K562 (cell line): ENCODE results near the gene EMILIN1.

ENCODE experiments used
- EP300 ChIP-seq: IDR thresholded peaks from 2 replicates; pipeline ENCODE4 v1.6.1; 2012; ENCODE audit warnings: low read length, improper control_type of control experiment
- EZH2 ChIP-seq: IDR thresholded peaks from 2 replicates; pipeline ENCODE4 v1.6.1; 2012; ENCODE audit warnings: low read depth, mild to moderate bottlenecking, inconsistent platforms, low read length, borderline replicate concordance
- FIP1L1 ChIP-seq: fragments of 200-400 bp; formaldehyde crosslinking; IDR thresholded peaks from 2 replicates; pipeline ENCODE4 v1.6.1; 2018; ENCODE audit warnings: mild to moderate bottlenecking, low read depth, low read length; ENCODE audit not compliant: poor library complexity, severe bottlenecking
- FOXJ3 ChIP-seq: sonication (generic); formaldehyde crosslinking; IDR thresholded peaks from 2 replicates; pipeline ENCODE4 v1.4.0; 2020; ENCODE audit warnings: mild to moderate bottlenecking, missing genetic modification reagents
- HMGN3 ChIP-seq: IDR thresholded peaks from 2 replicates; pipeline ENCODE4 v1.6.1; 2011; ENCODE audit warnings: borderline replicate concordance, low read depth, mild to moderate bottlenecking, mixed read lengths, low read length; ENCODE audit not compliant: insufficient read length; ENCODE audit errors: extremely low read depth
- HNRNPUL1 ChIP-seq: fragments of 200-400 bp; formaldehyde crosslinking; IDR thresholded peaks from 2 replicates; pipeline ENCODE4 v1.6.1; 2017; ENCODE audit warnings: low read length
- JUND ChIP-seq, 2 experiments: IDR thresholded peaks; 2 replicates in 1 of 2; 3 replicates in 1 of 2; pipeline ENCODE4 v1.6.1; 2011; ENCODE audit warnings: borderline replicate concordance in 2 of 2, low read depth in 2 of 2, low read length in 2 of 2, improper control_type of control experiment in 1 of 2, missing biosample characterization in 1 of 2, missing genetic modification characterization in 1 of 2, missing genetic modification reagents in 1 of 2
- PTBP1 ChIP-seq: fragments of 200-400 bp; formaldehyde crosslinking; IDR thresholded peaks from 2 replicates; pipeline ENCODE4 v1.6.1; 2017; ENCODE audit warnings: low read depth, low read length
- RBM25 ChIP-seq: fragments of 200-400 bp; formaldehyde crosslinking; IDR thresholded peaks from 2 replicates; pipeline ENCODE4 v1.6.1; 2018; ENCODE audit warnings: low read length, low read depth, moderate library complexity; ENCODE audit not compliant: severe bottlenecking
- RFX5 ChIP-seq: IDR thresholded peaks from 2 replicates; pipeline ENCODE4 v1.6.1; 2011; ENCODE audit warnings: low read depth, mild to moderate bottlenecking, improper control_type of control experiment, low read length
- TF ChIP-seq, protein P1 (sequence below), 3 experiments: IDR thresholded peaks in 2 of 3; conservative IDR thresholded peaks in 1 of 3; 2 replicates each; pipeline ENCODE4 v1.5.1; 2011 to 2012; ENCODE audit warnings: low read length in 3 of 3, mild to moderate bottlenecking in 3 of 3, control low read depth in 2 of 3, improper control_type of control experiment in 1 of 3, inconsistent platforms in 1 of 3, low read depth in 1 of 3, mixed read lengths in 1 of 3, moderate library complexity in 1 of 3; ENCODE audit not compliant: insufficient read depth in 2 of 3
- TF ChIP-seq, protein P2 (sequence below): fragments of 250-450 bp; sonication (Bioruptor Pico); IDR thresholded peaks from 2 replicates; pipeline ENCODE4 v1.5.0; 2020; ENCODE audit warnings: mild to moderate bottlenecking

DNA sequence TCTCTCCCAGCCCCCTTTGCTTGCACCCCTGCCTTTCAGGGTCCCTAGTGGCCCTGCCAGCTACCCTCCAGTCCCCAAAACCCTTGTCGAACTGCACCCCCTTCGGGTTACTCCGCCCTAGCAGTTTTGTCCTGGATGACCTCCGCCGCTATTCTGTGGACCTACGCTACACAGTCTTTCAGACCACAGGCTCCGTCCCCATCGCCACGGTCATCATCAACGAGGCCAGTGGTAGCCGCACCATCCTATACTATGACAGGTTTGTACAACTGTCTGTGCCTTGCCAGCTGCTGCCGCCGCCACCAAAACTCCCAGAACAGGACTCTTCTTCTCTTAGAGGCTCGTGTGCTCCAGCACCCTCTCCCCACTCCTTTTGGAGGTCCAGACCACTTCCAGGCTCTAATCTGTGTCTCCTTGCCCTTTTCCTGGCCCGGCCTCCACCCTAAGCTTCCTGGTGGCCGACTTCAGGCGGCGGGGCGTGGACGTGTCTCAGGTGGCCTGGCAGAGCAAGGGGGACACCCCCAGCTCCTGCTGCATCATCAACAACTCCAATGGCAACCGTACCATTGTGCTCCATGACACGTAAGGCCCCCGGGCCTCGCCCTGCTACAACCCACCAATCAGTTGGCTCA lies 16.1 kb downstream of the EMILIN1 start:
- TF ChIP-seq EP300, result no peak
- no peak for TF ChIP-seq RBM25
- TF ChIP-seq, protein P1, sequence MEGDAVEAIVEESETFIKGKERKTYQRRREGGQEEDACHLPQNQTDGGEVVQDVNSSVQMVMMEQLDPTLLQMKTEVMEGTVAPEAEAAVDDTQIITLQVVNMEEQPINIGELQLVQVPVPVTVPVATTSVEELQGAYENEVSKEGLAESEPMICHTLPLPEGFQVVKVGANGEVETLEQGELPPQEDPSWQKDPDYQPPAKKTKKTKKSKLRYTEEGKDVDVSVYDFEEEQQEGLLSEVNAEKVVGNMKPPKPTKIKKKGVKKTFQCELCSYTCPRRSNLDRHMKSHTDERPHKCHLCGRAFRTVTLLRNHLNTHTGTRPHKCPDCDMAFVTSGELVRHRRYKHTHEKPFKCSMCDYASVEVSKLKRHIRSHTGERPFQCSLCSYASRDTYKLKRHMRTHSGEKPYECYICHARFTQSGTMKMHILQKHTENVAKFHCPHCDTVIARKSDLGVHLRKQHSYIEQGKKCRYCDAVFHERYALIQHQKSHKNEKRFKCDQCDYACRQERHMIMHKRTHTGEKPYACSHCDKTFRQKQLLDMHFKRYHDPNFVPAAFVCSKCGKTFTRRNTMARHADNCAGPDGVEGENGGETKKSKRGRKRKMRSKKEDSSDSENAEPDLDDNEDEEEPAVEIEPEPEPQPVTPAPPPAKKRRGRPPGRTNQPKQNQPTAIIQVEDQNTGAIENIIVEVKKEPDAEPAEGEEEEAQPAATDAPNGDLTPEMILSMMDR (IDR thresholded peaks at IDR 0.05 in 2 of 3, conservative IDR thresholded peaks at IDR 0.05 in 1 of 3; ENCODE audit: insufficient read depth in 2 of 3, low read depth in 1 of 3, low read length in 3 of 3), result no peak
- TF ChIP-seq JUND (IDR thresholded peaks at IDR 0.05; ENCODE audit: borderline replicate concordance, low read depth, low read length), result no peak
- no peak for TF ChIP-seq JUND (tag; IDR thresholded peaks at IDR 0.05; ENCODE audit: borderline replicate concordance, low read depth, low read length)
- no peak for TF ChIP-seq FOXJ3 (CRISPR knock-in tag)
- no peak for TF ChIP-seq HNRNPUL1
- TF ChIP-seq, protein P2, sequence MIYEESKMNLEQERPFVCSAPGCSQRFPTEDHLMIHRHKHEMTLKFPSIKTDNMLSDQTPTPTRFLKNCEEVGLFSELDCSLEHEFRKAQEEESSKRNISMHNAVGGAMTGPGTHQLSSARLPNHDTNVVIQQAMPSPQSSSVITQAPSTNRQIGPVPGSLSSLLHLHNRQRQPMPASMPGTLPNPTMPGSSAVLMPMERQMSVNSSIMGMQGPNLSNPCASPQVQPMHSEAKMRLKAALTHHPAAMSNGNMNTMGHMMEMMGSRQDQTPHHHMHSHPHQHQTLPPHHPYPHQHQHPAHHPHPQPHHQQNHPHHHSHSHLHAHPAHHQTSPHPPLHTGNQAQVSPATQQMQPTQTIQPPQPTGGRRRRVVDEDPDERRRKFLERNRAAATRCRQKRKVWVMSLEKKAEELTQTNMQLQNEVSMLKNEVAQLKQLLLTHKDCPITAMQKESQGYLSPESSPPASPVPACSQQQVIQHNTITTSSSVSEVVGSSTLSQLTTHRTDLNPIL (CRISPR knock-in tag), result no peak
- no peak for TF ChIP-seq FIP1L1
- TF ChIP-seq HMGN3, result no peak
- TF ChIP-seq PTBP1, result no peak
- no peak for TF ChIP-seq RFX5
- TF ChIP-seq EZH2, result no peak
